Measurements from ENCODE around the gene CALHM6. TPM values are rescaled to one million over a fixed set of nuclear protein-coding genes. Genes with fewer than 3 reads are reported as not detected.

Gene CALHM6
- total and polyA plus RNA-seq, 2 of the 13 experiments (the other 11 are each of a cell fraction or from before 2014, with no cell fraction given) = not detected

DNA sequence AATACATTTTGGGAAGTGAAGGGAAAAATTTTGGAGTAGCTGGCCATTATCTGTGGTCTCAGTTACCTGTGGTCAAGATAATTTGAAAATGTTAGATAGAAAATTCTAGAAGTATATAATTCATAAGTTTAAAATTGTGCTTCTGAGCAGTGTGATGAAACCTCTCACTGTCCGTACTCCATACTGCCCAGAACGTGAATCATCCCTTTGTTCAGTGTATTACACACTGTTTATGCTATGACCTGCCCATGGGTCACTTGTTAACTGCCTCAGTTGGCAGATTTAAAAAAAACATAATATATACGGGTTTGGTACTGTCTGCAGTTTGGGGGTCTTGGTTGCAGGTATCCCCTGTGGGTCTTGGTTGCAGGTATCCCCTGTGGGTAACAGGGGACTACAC is 46.1 kb downstream of the CALHM6 start:
- no peak overlapping the region for H2AFZ ChIP-seq (ENCODE audit: low read length)
- no peaks in the 10 kb centered on the region for H3K36me3 ChIP-seq (replicated peaks in 1 of 2; ENCODE audit: control insufficient read depth in 1 of 2, insufficient read depth in 2 of 2, low read length in 2 of 2)
- no peak overlapping the region for H3K4me2 ChIP-seq (ENCODE audit: low read depth, low read length)
- TF ChIP-seq GATAD2A (CRISPR knock-in tag; IDR thresholded peaks at IDR 0.05) = no peak
- TF ChIP-seq, protein P1, sequence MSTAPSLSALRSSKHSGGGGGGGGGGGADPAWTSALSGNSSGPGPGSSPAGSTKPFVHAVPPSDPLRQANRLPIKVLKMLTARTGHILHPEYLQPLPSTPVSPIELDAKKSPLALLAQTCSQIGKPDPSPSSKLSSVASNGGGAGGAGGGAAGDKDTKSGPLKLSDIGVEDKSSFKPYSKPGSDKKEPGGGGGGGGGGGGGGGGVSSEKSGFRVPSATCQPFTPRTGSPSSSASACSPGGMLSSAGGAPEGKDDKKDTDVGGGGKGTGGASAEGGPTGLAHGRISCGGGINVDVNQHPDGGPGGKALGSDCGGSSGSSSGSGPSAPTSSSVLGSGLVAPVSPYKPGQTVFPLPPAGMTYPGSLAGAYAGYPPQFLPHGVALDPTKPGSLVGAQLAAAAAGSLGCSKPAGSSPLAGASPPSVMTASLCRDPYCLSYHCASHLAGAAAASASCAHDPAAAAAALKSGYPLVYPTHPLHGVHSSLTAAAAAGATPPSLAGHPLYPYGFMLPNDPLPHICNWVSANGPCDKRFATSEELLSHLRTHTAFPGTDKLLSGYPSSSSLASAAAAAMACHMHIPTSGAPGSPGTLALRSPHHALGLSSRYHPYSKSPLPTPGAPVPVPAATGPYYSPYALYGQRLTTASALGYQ (CRISPR knock-in tag; IDR thresholded peaks at IDR 0.05) = no peak
- no peak for TF ChIP-seq ZNF17 (CRISPR knock-in tag; IDR thresholded peaks at IDR 0.05)
- TF ChIP-seq ZNF878 (CRISPR knock-in tag; IDR thresholded peaks at IDR 0.05) = no peak
- no peak for TF ChIP-seq ISX (CRISPR knock-in tag; conservative IDR thresholded peaks at IDR 0.05)
- no peak for TF ChIP-seq ZNF775 (CRISPR knock-in tag; IDR thresholded peaks at IDR 0.05; ENCODE audit: borderline replicate concordance)
- TF ChIP-seq, protein P2, sequence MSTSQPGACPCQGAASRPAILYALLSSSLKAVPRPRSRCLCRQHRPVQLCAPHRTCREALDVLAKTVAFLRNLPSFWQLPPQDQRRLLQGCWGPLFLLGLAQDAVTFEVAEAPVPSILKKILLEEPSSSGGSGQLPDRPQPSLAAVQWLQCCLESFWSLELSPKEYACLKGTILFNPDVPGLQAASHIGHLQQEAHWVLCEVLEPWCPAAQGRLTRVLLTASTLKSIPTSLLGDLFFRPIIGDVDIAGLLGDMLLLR (CRISPR knock-in tag; IDR thresholded peaks at IDR 0.05) = no peak
- TF ChIP-seq RARA (CRISPR knock-in tag; IDR thresholded peaks at IDR 0.05) = no peak
- TF ChIP-seq, protein P3, sequence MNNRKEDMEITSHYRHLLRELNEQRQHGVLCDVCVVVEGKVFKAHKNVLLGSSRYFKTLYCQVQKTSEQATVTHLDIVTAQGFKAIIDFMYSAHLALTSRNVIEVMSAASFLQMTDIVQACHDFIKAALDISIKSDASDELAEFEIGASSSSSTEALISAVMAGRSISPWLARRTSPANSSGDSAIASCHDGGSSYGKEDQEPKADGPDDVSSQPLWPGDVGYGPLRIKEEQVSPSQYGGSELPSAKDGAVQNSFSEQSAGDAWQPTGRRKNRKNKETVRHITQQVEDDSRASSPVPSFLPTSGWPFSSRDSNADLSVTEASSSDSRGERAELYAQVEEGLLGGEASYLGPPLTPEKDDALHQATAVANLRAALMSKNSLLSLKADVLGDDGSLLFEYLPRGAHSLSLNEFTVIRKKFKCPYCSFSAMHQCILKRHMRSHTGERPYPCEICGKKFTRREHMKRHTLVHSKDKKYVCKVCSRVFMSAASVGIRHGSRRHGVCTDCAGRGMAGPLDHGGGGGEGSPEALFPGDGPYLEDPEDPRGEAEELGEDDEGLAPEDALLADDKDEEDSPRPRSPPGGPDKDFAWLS (CRISPR knock-in tag; IDR thresholded peaks at IDR 0.05; ENCODE audit: borderline replicate concordance) = no peak
- TF ChIP-seq ZNF670 (CRISPR knock-in tag; IDR thresholded peaks at IDR 0.05; ENCODE audit: borderline replicate concordance) = no peak
- no peak for TF ChIP-seq HNRNPH1 (optimal IDR thresholded peaks at IDR 0.05; ENCODE audit: low read depth, low read length)
- no peak for TF ChIP-seq ZNF33B (CRISPR knock-in tag; IDR thresholded peaks at IDR 0.05)
- no peak for TF ChIP-seq SMYD3 (CRISPR knock-in tag; IDR thresholded peaks at IDR 0.05)
- TF ChIP-seq, protein P4, sequence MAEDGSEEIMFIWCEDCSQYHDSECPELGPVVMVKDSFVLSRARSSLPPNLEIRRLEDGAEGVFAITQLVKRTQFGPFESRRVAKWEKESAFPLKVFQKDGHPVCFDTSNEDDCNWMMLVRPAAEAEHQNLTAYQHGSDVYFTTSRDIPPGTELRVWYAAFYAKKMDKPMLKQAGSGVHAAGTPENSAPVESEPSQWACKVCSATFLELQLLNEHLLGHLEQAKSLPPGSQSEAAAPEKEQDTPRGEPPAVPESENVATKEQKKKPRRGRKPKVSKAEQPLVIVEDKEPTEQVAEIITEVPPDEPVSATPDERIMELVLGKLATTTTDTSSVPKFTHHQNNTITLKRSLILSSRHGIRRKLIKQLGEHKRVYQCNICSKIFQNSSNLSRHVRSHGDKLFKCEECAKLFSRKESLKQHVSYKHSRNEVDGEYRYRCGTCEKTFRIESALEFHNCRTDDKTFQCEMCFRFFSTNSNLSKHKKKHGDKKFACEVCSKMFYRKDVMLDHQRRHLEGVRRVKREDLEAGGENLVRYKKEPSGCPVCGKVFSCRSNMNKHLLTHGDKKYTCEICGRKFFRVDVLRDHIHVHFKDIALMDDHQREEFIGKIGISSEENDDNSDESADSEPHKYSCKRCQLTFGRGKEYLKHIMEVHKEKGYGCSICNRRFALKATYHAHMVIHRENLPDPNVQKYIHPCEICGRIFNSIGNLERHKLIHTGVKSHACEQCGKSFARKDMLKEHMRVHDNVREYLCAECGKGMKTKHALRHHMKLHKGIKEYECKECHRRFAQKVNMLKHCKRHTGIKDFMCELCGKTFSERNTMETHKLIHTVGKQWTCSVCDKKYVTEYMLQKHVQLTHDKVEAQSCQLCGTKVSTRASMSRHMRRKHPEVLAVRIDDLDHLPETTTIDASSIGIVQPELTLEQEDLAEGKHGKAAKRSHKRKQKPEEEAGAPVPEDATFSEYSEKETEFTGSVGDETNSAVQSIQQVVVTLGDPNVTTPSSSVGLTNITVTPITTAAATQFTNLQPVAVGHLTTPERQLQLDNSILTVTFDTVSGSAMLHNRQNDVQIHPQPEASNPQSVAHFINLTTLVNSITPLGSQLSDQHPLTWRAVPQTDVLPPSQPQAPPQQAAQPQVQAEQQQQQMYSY (CRISPR knock-in tag; IDR thresholded peaks at IDR 0.05) = no peak
- in situ Hi-C loops (cut with HindIII; ENCODE audit: extremely low pct_ligation_motif_present, low pct_unique_long_range_greater_than_20kb) (no loop called here), intact Hi-C loops (cut with micrococcal nuclease; ENCODE audit: unreplicated experiment) (no loop called here)
- 3% methylated on average over 3 of the region's 3 CpGs for WGBS (ENCODE audit: low lambda C conversion rate)
- FAIRE-seq (no peak), DNase-seq (ENCODE audit: low spot score) (no peak), ATAC-seq (no peak)
- H3K4me1 ChIP-seq (ENCODE audit: insufficient read depth, low read length) = no peaks in the 10 kb centered on the region
- H3K79me2 ChIP-seq (ENCODE audit: insufficient read depth, low read length) = no peaks in the 10 kb centered on the region
- ChIA-PET POLR2A (no interaction called here), CTCF (ENCODE audit: low intra/inter-chr PET ratio, low total read pairs) (no interaction called here)
- H3K4me3 ChIP-seq (replicated peaks in 1 of 3; ENCODE audit: insufficient read depth in 1 of 3, low read depth in 2 of 3, low read length in 3 of 3) = no peak overlapping the region
- no peaks in the 10 kb centered on the region for H3K27me3 ChIP-seq (ENCODE audit: control insufficient read depth in 1 of 2, insufficient read depth in 2 of 2, low read length in 2 of 2)
- no peaks in the 10 kb centered on the region for H4K20me1 ChIP-seq (ENCODE audit: insufficient read depth, low read length)
- H3K9me3 ChIP-seq (ENCODE audit: low read length) = no peaks in the 10 kb centered on the region
- H3K9ac ChIP-seq (ENCODE audit: insufficient read depth, low read depth, low read length) = no peak overlapping the region
- BruUV-seq (replicated peaks) = no TSS peak
- no peak overlapping the region for H3K27ac ChIP-seq (ENCODE audit: extremely low read length, insufficient read depth, low read length)

Data from HepG2 (cell line).